ENCODE results near the gene HMCES.
"Not testable (repeated sequence)": the region's sequence is repeated elsewhere in the genome, so short reads cannot be mapped to it uniquely, and the experiment has no call there.

The HMCES gene

DNA sequence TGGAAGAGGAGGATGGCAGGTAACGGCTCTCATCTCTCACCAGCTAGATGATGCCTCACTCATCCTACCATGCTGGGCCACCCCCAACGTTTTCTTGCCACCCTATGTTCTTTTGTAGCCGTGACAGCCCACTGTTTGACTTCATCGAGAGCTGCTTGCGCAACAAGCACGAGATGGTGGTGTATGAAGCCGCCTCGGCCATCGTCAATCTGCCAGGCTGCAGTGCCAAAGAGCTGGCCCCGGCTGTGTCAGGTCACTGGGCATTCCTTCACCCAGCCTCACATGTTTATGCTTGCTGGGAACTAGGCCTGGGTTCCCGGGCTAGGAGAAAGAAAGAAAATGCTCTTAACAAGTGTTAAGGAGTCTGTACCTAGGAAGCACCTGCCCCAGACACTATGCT, 21.1 kb upstream of the HMCES start:
- WGBS, 2 experiments = 96 to 97% methylated on average over 11 of the region's 11 CpGs
- no peaks in the 10 kb centered on the region for H3K27me3 ChIP-seq (ENCODE audit: control insufficient read depth, insufficient read depth, low read length, poor library complexity, severe bottlenecking)
- no peaks in the 10 kb centered on the region for H3K9me3 ChIP-seq (ENCODE audit: control insufficient read depth, low read length)
- no peak overlapping the region for H3K4me3 ChIP-seq (ENCODE audit: insufficient read depth, low read depth, low read length)
- H3K27ac ChIP-seq (ENCODE audit: insufficient read depth, low read depth, low read length, poor library complexity, severe bottlenecking) = no peak overlapping the region
- H3K4me1 ChIP-seq (ENCODE audit: control insufficient read depth, insufficient read depth, low read length) = no peaks in the 10 kb centered on the region
- H3K36me3 ChIP-seq (ENCODE audit: control insufficient read depth, insufficient read depth, low read length) = peaks cover 69% of the 10 kb centered on the region

DNA sequence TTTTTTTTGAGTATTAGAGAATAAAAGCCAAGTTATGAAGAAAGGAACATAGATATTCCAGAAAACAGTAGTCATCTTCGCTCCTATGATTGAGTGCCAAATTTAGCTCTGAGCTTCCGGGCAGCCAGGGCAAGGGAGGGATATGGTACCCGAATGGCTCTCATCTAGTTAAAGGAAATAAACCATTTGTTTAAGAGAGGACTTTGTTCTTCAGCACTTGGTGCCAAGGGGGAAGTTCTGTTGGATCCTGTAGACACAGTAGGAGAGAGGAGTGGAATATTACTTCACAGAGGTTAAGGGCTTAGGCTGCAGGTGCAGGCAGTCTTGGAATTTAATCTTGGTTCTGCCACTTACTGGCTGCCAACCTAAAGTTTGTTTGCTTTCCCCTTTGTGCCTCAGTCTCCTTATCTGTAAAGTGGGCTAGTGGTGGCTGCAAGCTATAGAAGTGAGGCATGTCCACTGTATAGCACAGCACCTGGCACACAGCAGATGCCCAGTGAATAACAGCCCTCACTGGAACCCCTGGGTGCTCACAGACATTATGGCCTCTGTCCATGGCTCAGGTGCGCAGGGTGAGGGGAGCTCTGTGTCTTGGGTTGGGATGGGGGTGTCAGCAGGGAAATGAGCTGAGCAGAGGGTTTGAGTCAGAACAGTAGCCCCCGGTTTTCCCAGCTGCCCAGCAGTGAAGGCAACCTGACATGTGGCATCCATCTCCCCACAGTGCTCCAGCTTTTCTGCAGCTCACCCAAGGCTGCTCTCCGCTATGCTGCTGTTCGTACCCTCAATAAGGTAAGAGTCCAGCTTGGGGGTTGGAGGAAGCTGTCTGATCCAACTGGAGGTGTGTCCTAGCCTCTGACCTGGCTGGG, 18.8 kb upstream of the HMCES start:
- Histone ChIP-seq H3K36me3 (ENCODE audit: control insufficient read depth, insufficient read depth, low read length) (peaks cover 61% of the 10 kb centered on the region), H3K4me1 (ENCODE audit: control insufficient read depth, insufficient read depth, low read length) (no peaks in the 10 kb centered on the region), H3K9me3 (ENCODE audit: control insufficient read depth, low read length) (no peaks in the 10 kb centered on the region), H3K4me3 (ENCODE audit: insufficient read depth, low read depth, low read length) (no peak overlapping the region), H3K27ac (ENCODE audit: insufficient read depth, low read depth, low read length, poor library complexity, severe bottlenecking) (no peak overlapping the region), H3K27me3 (ENCODE audit: control insufficient read depth, insufficient read depth, low read length, poor library complexity, severe bottlenecking) (no peaks in the 10 kb centered on the region)
- WGBS, 2 experiments = 94 to 96% methylated on average over 7 of the region's 7 CpGs

DNA sequence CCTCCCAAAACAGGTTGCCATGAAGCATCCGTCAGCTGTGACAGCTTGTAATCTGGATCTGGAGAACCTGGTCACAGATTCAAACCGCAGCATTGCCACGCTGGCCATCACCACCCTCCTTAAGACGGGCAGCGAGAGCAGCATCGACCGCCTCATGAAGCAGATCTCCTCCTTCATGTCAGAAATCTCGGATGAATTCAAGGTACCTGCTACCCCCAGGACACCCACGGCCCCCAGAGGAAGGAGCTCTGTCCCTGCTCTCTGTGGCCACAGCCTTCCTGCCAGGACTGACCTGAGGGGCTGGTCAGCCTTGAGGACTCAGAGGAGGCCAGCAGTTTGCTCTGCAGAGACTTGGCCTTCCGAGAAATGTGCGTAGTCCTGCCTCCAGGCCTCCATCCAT, 18.1 kb upstream of the HMCES start:
- no peaks in the 10 kb centered on the region for H3K27me3 ChIP-seq (ENCODE audit: control insufficient read depth, insufficient read depth, low read length, poor library complexity, severe bottlenecking)
- peaks cover 65% of the 10 kb centered on the region for H3K36me3 ChIP-seq (ENCODE audit: control insufficient read depth, insufficient read depth, low read length)
- no peaks in the 10 kb centered on the region for H3K9me3 ChIP-seq (ENCODE audit: control insufficient read depth, low read length)
- no peak overlapping the region for H3K4me3 ChIP-seq (ENCODE audit: insufficient read depth, low read depth, low read length)
- no peak overlapping the region for H3K27ac ChIP-seq (ENCODE audit: insufficient read depth, low read depth, low read length, poor library complexity, severe bottlenecking)
- H3K4me1 ChIP-seq (ENCODE audit: control insufficient read depth, insufficient read depth, low read length) = no peaks in the 10 kb centered on the region
- WGBS, 2 experiments = 96 to 97% methylated on average over 11 of the region's 11 CpGs

DNA sequence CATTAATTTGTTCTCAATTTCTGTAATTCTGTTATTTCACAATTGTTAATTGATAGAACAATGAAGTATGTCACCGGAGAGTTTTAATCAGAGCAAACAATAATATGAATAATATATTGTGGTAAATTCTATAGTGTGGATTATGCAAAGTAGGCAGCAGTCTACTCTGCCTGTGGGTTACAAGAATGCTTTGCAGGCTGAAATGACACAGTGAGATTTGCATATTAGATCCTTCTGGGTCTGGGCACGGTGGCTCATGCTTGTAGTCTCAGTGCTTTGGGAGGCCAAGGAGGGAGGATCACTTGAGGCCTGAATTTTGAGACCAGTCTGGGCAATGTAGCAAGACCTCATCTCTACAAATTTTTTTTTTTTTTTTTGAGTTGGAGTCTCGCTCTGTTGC, 16.8 kb upstream of the HMCES start:
- Histone ChIP-seq H3K4me3 (ENCODE audit: insufficient read depth, low read depth, low read length) (no peak overlapping the region), H3K27ac (ENCODE audit: insufficient read depth, low read depth, low read length, poor library complexity, severe bottlenecking) (no peak overlapping the region), H3K36me3 (ENCODE audit: control insufficient read depth, insufficient read depth, low read length) (peaks cover 69% of the 10 kb centered on the region), H3K9me3 (ENCODE audit: control insufficient read depth, low read length) (no peaks in the 10 kb centered on the region), H3K27me3 (ENCODE audit: control insufficient read depth, insufficient read depth, low read length, poor library complexity, severe bottlenecking) (no peaks in the 10 kb centered on the region), H3K4me1 (ENCODE audit: control insufficient read depth, insufficient read depth, low read length) (no peaks in the 10 kb centered on the region)
- WGBS, 2 experiments = 93 to 94% methylated on average over 3 of the region's 3 CpGs

DNA sequence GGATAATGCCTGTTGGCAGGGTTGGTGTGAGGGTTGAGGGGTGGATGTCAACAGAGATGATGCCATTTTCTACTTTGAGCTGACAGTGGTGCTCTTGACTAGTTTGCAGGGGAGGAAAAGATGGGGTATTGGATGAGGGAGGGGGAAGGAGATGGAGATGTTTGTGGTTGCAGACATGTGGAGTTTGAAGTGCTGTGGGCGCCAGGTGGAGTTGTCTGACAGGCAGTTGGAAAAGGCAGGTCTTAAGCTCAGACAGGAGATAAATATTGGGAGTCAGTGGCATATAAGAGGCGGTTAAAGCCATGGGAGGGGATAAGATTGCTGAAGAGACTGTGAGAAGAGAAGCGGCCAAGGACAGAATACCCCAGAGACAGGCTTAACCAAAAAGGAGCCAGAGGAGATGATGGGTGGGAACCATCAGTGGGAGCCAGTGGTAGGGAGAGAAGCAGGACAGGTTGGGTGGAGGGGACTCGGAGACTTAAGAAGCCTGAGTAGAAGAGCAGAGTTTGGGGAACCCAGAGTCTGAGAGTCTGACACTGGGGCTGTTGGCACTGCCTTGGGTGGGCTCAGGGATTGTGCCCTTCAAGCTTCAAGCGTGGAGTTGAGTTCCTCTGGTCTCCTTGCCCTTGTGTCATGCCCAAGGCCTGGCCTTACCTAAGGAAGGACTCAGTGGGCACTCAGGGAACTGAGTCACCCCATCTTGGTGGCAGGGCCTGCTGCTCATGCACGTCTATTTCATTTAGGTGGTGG, 15.3 kb upstream of the HMCES start:
- H3K9me3 ChIP-seq (ENCODE audit: control insufficient read depth, low read length) = no peaks in the 10 kb centered on the region
- peaks cover 68% of the 10 kb centered on the region for H3K36me3 ChIP-seq (ENCODE audit: control insufficient read depth, insufficient read depth, low read length)
- no peak overlapping the region for H3K27ac ChIP-seq (ENCODE audit: insufficient read depth, low read depth, low read length, poor library complexity, severe bottlenecking)
- WGBS, 2 experiments = 95 to 96% methylated on average over 6 of the region's 6 CpGs
- H3K4me3 ChIP-seq (ENCODE audit: insufficient read depth, low read depth, low read length) = no peak overlapping the region
- no peaks in the 10 kb centered on the region for H3K4me1 ChIP-seq (ENCODE audit: control insufficient read depth, insufficient read depth, low read length)
- H3K27me3 ChIP-seq (ENCODE audit: control insufficient read depth, insufficient read depth, low read length, poor library complexity, severe bottlenecking) = no peaks in the 10 kb centered on the region

GRCh38 chr3:129264994-129265393, 13.7 kb upstream of the HMCES start:
- WGBS, 2 experiments = 91% methylated on average over 6 of the region's 6 CpGs
- H3K27ac ChIP-seq (ENCODE audit: insufficient read depth, low read depth, low read length, poor library complexity, severe bottlenecking); H3K27me3 ChIP-seq (ENCODE audit: control insufficient read depth, insufficient read depth, low read length, poor library complexity, severe bottlenecking); H3K4me3 ChIP-seq (ENCODE audit: insufficient read depth, low read depth, low read length); H3K9me3 ChIP-seq (ENCODE audit: control insufficient read depth, low read length); H3K4me1 ChIP-seq (ENCODE audit: control insufficient read depth, insufficient read depth, low read length): not testable (repeated sequence)
- peaks cover 65% of the 10 kb centered on the region for H3K36me3 ChIP-seq (ENCODE audit: control insufficient read depth, insufficient read depth, low read length)

- Histone ChIP-seq H3K4me3 (ENCODE audit: insufficient read depth, low read depth, low read length) (no peak overlapping the region), H3K4me1 (ENCODE audit: control insufficient read depth, insufficient read depth, low read length) (no peaks in the 10 kb centered on the region), H3K27ac (ENCODE audit: insufficient read depth, low read depth, low read length, poor library complexity, severe bottlenecking) (no peak overlapping the region), H3K27me3 (ENCODE audit: control insufficient read depth, insufficient read depth, low read length, poor library complexity, severe bottlenecking) (no peaks in the 10 kb centered on the region), H3K9me3 (ENCODE audit: control insufficient read depth, low read length) (no peaks in the 10 kb centered on the region), H3K36me3 (ENCODE audit: control insufficient read depth, insufficient read depth, low read length) (peaks cover 50% of the 10 kb centered on the region)
- WGBS, 2 experiments = 97 to 98% methylated on average over 4 of the region's 4 CpGs
Measured at GRCh38 chr3:129266651-129267050, 12.0 kb upstream of the HMCES start.

DNA sequence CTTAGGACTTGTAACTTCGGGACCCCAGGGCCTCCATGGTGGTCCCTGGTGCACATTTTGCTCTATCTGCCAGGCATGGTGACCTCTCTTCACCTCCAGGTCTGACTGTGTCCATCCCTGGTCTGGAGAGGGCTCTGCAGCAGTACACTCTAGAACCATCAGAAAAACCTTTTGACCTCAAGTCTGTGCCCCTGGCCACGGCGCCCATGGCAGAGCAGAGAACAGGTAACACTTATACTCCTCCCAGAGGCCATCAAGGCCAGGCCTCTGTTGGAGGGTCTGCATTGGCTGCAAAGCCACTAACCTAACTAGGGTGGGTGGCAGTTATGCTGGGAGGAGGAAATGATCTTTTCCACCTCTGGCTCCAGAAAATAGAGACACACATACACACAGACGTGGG, 10.3 kb upstream of the HMCES start:
- no peaks in the 10 kb centered on the region for H3K27me3 ChIP-seq (ENCODE audit: control insufficient read depth, insufficient read depth, low read length, poor library complexity, severe bottlenecking)
- H3K36me3 ChIP-seq (ENCODE audit: control insufficient read depth, insufficient read depth, low read length) = peaks cover 51% of the 10 kb centered on the region
- H3K4me3 ChIP-seq (ENCODE audit: insufficient read depth, low read depth, low read length) = no peak overlapping the region
- no peaks in the 10 kb centered on the region for H3K9me3 ChIP-seq (ENCODE audit: control insufficient read depth, low read length)
- no peak overlapping the region for H3K27ac ChIP-seq (ENCODE audit: insufficient read depth, low read depth, low read length, poor library complexity, severe bottlenecking)
- 89 to 95% methylated on average over 4 of the region's 4 CpGs for WGBS, 2 experiments
- no peaks in the 10 kb centered on the region for H3K4me1 ChIP-seq (ENCODE audit: control insufficient read depth, insufficient read depth, low read length)

DNA sequence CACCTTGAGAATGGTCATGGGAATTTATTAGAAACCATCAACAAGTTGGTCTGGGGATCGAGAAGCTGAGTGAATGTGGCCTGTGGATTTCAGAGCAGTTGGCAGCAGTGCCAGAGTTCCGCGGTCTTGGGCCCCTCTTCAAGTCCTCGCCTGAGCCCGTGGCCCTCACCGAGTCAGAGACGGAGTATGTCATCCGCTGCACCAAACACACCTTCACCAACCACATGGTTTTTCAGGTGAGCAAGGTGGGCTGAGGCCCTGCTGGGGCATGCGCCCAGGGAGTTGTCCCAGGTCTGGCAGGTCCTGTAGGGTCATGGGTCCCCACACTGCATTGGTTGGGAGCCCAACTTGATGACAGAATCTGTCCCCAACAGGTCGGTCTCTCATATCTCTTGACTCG, 7.0 kb upstream of the HMCES start:
- 94 to 97% methylated on average over 11 of the region's 11 CpGs for WGBS, 2 experiments
- no peaks in the 10 kb centered on the region for H3K9me3 ChIP-seq (ENCODE audit: control insufficient read depth, low read length)
- no peaks in the 10 kb centered on the region for H3K27me3 ChIP-seq (ENCODE audit: control insufficient read depth, insufficient read depth, low read length, poor library complexity, severe bottlenecking)
- H3K27ac ChIP-seq (ENCODE audit: insufficient read depth, low read depth, low read length, poor library complexity, severe bottlenecking) = no peak overlapping the region
- no peaks in the 10 kb centered on the region for H3K4me1 ChIP-seq (ENCODE audit: control insufficient read depth, insufficient read depth, low read length)
- no peak overlapping the region for H3K4me3 ChIP-seq (ENCODE audit: insufficient read depth, low read depth, low read length)
- H3K36me3 ChIP-seq (ENCODE audit: control insufficient read depth, insufficient read depth, low read length) = peaks cover 52% of the 10 kb centered on the region

GRCh38 chr3:129276385-129276784, 2.3 kb upstream of the HMCES start:
- H3K27ac ChIP-seq (ENCODE audit: insufficient read depth, low read depth, low read length, poor library complexity, severe bottlenecking) = no peak overlapping the region
- H3K9me3 ChIP-seq (ENCODE audit: control insufficient read depth, low read length) = no peaks in the 10 kb centered on the region
- no peak overlapping the region for H3K4me3 ChIP-seq (ENCODE audit: insufficient read depth, low read depth, low read length)
- WGBS, 2 experiments = 93 to 98% methylated on average over 2 of the region's 2 CpGs
- H3K4me1 ChIP-seq (ENCODE audit: control insufficient read depth, insufficient read depth, low read length) = peaks cover 8% of the 10 kb centered on the region
- H3K27me3 ChIP-seq (ENCODE audit: control insufficient read depth, insufficient read depth, low read length, poor library complexity, severe bottlenecking) = no peaks in the 10 kb centered on the region
- H3K36me3 ChIP-seq (ENCODE audit: control insufficient read depth, insufficient read depth, low read length) = peaks cover 32% of the 10 kb centered on the region

Data from ectodermal cell (in vitro differentiated cells).